ENCODE data around the gene SARDH. TPM values are rescaled to one million over a fixed set of nuclear protein-coding genes. Genes with fewer than 3 reads are reported as not detected.

The SARDH gene
- total RNA-seq, 2 donors from 2014 or later, result 8.4 to 11.2 TPM

DNA sequence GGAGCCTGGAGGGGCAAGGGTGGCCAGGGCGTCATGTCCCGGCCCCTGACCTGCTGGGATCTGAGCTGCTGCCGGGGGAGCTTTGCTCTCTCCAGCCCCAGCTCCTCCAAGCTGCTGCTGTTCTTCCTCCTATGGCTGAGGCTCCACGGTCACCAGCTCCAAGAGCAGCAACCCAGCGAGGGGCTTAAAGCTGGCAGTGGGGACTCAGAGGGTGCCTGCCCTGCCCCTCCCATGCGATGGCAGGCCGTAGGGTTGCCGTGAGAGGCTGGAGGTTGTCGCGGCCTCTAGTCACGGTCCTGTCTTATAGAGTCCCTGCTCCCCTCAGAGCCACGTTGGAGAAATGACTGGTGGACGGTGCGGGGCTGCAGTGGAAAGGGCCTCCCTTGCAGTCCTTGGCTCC lies 82.5 kb downstream of the SARDH start:
- H3K9me3 ChIP-seq (ENCODE audit: control insufficient read depth, low read length), result no peaks in the 10 kb centered on the region
- no peak overlapping the region for H3K27ac ChIP-seq (ENCODE audit: low read depth, low read length)
- no peaks in the 10 kb centered on the region for H3K4me1 ChIP-seq (ENCODE audit: control insufficient read depth, insufficient read depth, low read length)
- H3K36me3 ChIP-seq (ENCODE audit: control insufficient read depth, insufficient read depth, low read length), result no peaks in the 10 kb centered on the region
- H3K27me3 ChIP-seq (ENCODE audit: control insufficient read depth, insufficient read depth, low read length, poor library complexity, severe bottlenecking), result peaks cover 23% of the 10 kb centered on the region
- H3K4me1 Mint-ChIP-seq, result peaks cover 8% of the 10 kb centered on the region
- H3K4me3 Mint-ChIP-seq, result no peak overlapping the region
- no peaks in the 10 kb centered on the region for H3K36me3 Mint-ChIP-seq (ENCODE audit: low read depth)
- no peak for DNase-seq
- no peak overlapping the region for H3K27ac Mint-ChIP-seq
- no peaks in the 10 kb centered on the region for H3K9me3 Mint-ChIP-seq
- peaks cover 34% of the 10 kb centered on the region for H3K27me3 Mint-ChIP-seq (ENCODE audit: insufficient read depth)
- H3K4me3 ChIP-seq (ENCODE audit: low read length), result no peak overlapping the region
- no peak for TF ChIP-seq CTCF (conservative IDR thresholded peaks at IDR 0.05)
- no peak overlapping the region for H3K9ac ChIP-seq (ENCODE audit: extremely low read depth, low read length, poor library complexity, severe bottlenecking)
- WGBS, 2 experiments (ENCODE audit: insufficient coverage in 1 of 2, insufficient read length in 1 of 2), result 79 to 86% methylated on average over 14 of the region's 14 CpGs

GRCh38 chr9:133654736-133655657 lies 83.2 kb downstream of the SARDH start:
- Histone ChIP-seq H3K27me3 (ENCODE audit: control insufficient read depth, insufficient read depth, low read length, poor library complexity, severe bottlenecking) (peaks cover 21% of the 10 kb centered on the region), H3K27ac (ENCODE audit: low read depth, low read length) (no peak overlapping the region), H3K4me3 (ENCODE audit: low read length) (no peak overlapping the region), H3K9me3 (ENCODE audit: control insufficient read depth, low read length) (no peaks in the 10 kb centered on the region), H3K36me3 (ENCODE audit: control insufficient read depth, insufficient read depth, low read length) (no peaks in the 10 kb centered on the region), H3K9ac (ENCODE audit: extremely low read depth, low read length, poor library complexity, severe bottlenecking) (no peak overlapping the region), H3K4me1 (ENCODE audit: control insufficient read depth, insufficient read depth, low read length) (no peaks in the 10 kb centered on the region)
- no peak overlapping the region for H3K4me3 Mint-ChIP-seq
- H3K4me1 Mint-ChIP-seq, result peaks cover 8% of the 10 kb centered on the region
- no peak overlapping the region for H3K27ac Mint-ChIP-seq
- WGBS, 2 experiments (ENCODE audit: insufficient coverage in 1 of 2, insufficient read length in 1 of 2), result 82 to 84% methylated on average over 32 to 38 of the region's 38 CpGs
- no peaks in the 10 kb centered on the region for H3K36me3 Mint-ChIP-seq (ENCODE audit: low read depth)
- DNase-seq, result no peak
- no peak for TF ChIP-seq CTCF (conservative IDR thresholded peaks at IDR 0.05)
- peaks cover 28% of the 10 kb centered on the region for H3K27me3 Mint-ChIP-seq (ENCODE audit: insufficient read depth)
- no peaks in the 10 kb centered on the region for H3K9me3 Mint-ChIP-seq

DNA sequence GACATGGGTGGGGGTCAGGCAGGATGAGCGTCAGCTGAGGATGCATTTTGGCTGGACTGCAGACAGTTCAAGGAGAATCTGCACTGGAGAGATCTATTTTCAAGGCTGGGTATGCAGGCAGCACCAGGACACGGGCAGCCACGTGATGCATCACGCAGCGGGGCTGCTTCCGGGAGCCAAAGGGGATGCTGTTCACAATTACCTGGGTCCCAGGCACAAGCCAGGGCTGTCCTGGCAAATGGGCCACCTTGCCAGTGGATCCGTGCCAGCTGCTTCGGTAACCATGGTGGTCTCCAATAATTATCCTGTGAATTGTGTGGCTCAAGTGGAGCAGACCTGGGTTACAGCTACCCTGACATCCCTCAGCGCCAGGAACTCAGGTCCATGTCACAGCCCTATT lies 84.5 kb downstream of the SARDH start:
- Histone ChIP-seq H3K36me3 (ENCODE audit: control insufficient read depth, insufficient read depth, low read length) (no peaks in the 10 kb centered on the region), H3K4me3 (ENCODE audit: low read length) (no peak overlapping the region), H3K9ac (ENCODE audit: extremely low read depth, low read length, poor library complexity, severe bottlenecking) (no peak overlapping the region), H3K27me3 (ENCODE audit: control insufficient read depth, insufficient read depth, low read length, poor library complexity, severe bottlenecking) (peaks cover 7% of the 10 kb centered on the region), H3K4me1 (ENCODE audit: control insufficient read depth, insufficient read depth, low read length) (no peaks in the 10 kb centered on the region), H3K27ac (ENCODE audit: low read depth, low read length) (no peak overlapping the region), H3K9me3 (ENCODE audit: control insufficient read depth, low read length) (no peaks in the 10 kb centered on the region)
- H3K36me3 Mint-ChIP-seq (ENCODE audit: low read depth), result no peaks in the 10 kb centered on the region
- H3K4me1 Mint-ChIP-seq, result peaks cover 3% of the 10 kb centered on the region
- TF ChIP-seq CTCF (conservative IDR thresholded peaks at IDR 0.05), result no peak
- no peak overlapping the region for H3K27ac Mint-ChIP-seq
- DNase-seq, result no peak
- WGBS, 2 experiments (ENCODE audit: insufficient coverage in 1 of 2, insufficient read length in 1 of 2), result 86 to 87% methylated on average over 9 of the region's 9 CpGs
- no peak overlapping the region for H3K4me3 Mint-ChIP-seq
- H3K27me3 Mint-ChIP-seq (ENCODE audit: insufficient read depth), result peaks cover 16% of the 10 kb centered on the region
- H3K9me3 Mint-ChIP-seq, result no peaks in the 10 kb centered on the region

All from endodermal cell (in vitro differentiated cells).